Right ventricle myocardium superior (tissue), 1 donor: ENCODE data around the gene BIRC3. TPM values are rescaled to one million over a fixed set of nuclear protein-coding genes. Genes with fewer than 3 reads are reported as not detected.
"Not testable (repeated sequence)": the region's sequence is repeated elsewhere in the genome, so short reads cannot be mapped to it uniquely, and the experiment has no call there.

Source experiments
- ATAC-seq: fragments of 200-7000 bp; cut with Tn5 transposase; one replicate; pipeline ENCODE4 v1.9.1; 2020; ENCODE audit warnings: mild to moderate bottlenecking; ENCODE audit not compliant: poor library complexity
- DNase-seq: peaks from one replicate; pipeline ENCODE4 v3.0.0-alpha.2; 2020
- intact Hi-C: fragments of 100-400 bp; cut with DNase I; formaldehyde crosslinking; loops from one replicate; pipeline ENCODE4 v1.11.2; 2022
- total RNA-seq: library from RNA; stranded (reverse); fragmentation: NEBNext Ultra II Directional; extraction: Animal tissue kit (Norgen Biotek cat#: 25700); gene quantifications from one replicate; pipeline ENCODE4 v1.2.1, GENCODE V29; 2021
- donor health status: DM: no; HTN: yes; CAD: no; lungs with severe emphysema.

Gene BIRC3
- total RNA-seq, 1 donor from 2014 or later = 10.5 TPM

- ATAC-seq (no peak), DNase-seq (no peak)
- intact Hi-C loops = no loop called here
These were observed 39.8 kb downstream of the BIRC3 start for GRCh38 chr11:102357116-102357515.

GRCh38 chr11:102359372-102359771 lies 42.1 kb downstream of the BIRC3 start:
- intact Hi-C loops = no loop called here
- ATAC-seq (no peak), DNase-seq (no peak)

GRCh38 chr11:102360681-102361080 lies 43.4 kb downstream of the BIRC3 start:
- no peak for DNase-seq
- intact Hi-C loops = no loop called here
- no peak for ATAC-seq

GRCh38 chr11:102361086-102362031 lies 44.1 kb downstream of the BIRC3 start:
- intact Hi-C loops = no loop called here

GRCh38 chr11:102364991-102365390 lies 47.7 kb downstream of the BIRC3 start:
- no peak for ATAC-seq
- intact Hi-C loops = no loop called here
- no peak for DNase-seq

More at GRCh38 chr11:102361086-102362031, 44.1 kb downstream of the BIRC3 start:
- DNase-seq (no peak), ATAC-seq (no peak)

- ATAC-seq = peak; percentile 43
- DNase-seq = no peak
- intact Hi-C loops = no loop called here
These were observed 50.1 kb downstream of the BIRC3 start for GRCh38 chr11:102367364-102367763.

- ATAC-seq = no peak
- intact Hi-C loops = no loop called here
These were observed 51.2 kb downstream of the BIRC3 start for GRCh38 chr11:102368472-102368871.

GRCh38 chr11:102374633-102375424 lies 57.5 kb downstream of the BIRC3 start:
- DNase-seq, ATAC-seq, intact Hi-C loops: not testable (repeated sequence)

More at GRCh38 chr11:102368472-102368871, 51.2 kb downstream of the BIRC3 start:
- DNase-seq = no peak

- no peak for ATAC-seq
- DNase-seq = no peak
- intact Hi-C loops = no loop called here
These were observed 58.6 kb downstream of the BIRC3 start for GRCh38 chr11:102375720-102376399.

- intact Hi-C loops = no loop called here
- DNase-seq = no peak
- ATAC-seq = no peak
These were observed 60.6 kb downstream of the BIRC3 start for GRCh38 chr11:102377891-102378290.

- intact Hi-C loops = no loop called here
These were observed 61.5 kb downstream of the BIRC3 start for GRCh38 chr11:102378818-102379217.

GRCh38 chr11:102382384-102382783 lies 65.1 kb downstream of the BIRC3 start:
- intact Hi-C loops = no loop called here
- ATAC-seq (no peak), DNase-seq (no peak)

More at GRCh38 chr11:102378818-102379217, 61.5 kb downstream of the BIRC3 start:
- ATAC-seq (no peak), DNase-seq (no peak)

- ATAC-seq (peak; percentile 78), DNase-seq (no peak)
- intact Hi-C loops = no loop called here
These were observed 66.6 kb downstream of the BIRC3 start for GRCh38 chr11:102383839-102384238.

GRCh38 chr11:102384419-102385079 lies 67.3 kb downstream of the BIRC3 start:
- intact Hi-C loops = no loop called here
- ATAC-seq (peak; percentile 90), DNase-seq (peak; percentile 74)

GRCh38 chr11:102385085-102386007 lies 68.1 kb downstream of the BIRC3 start:
- no peak for DNase-seq
- no peak for ATAC-seq
- intact Hi-C loops = no loop called here

GRCh38 chr11:102386136-102386734 lies 69.0 kb downstream of the BIRC3 start:
- intact Hi-C loops = no loop called here
- no peak for ATAC-seq

More at GRCh38 chr11:102386136-102386734, 69.0 kb downstream of the BIRC3 start:
- no peak for DNase-seq
